ENCODE results near the gene FIBP. TPM values are rescaled to one million over a fixed set of nuclear protein-coding genes. Genes with fewer than 3 reads are reported as not detected.

Gene FIBP
- total RNA-seq, 1 experiment from 2014 or later: 221 TPM

GRCh38 chr11:65864706-65865471 lies 23.4 kb downstream of the FIBP start:
- intact Hi-C loops (cut with micrococcal nuclease): no loop called here
- Histone ChIP-seq H3K4me3 (ENCODE audit: low read length) (no peak overlapping the region), H3K27me3 (ENCODE audit: low read length) (no peaks in the 10 kb centered on the region), H3K9me2 (replicated peaks; ENCODE audit: low read length) (no peaks in the 10 kb centered on the region), H4K20me1 (ENCODE audit: low read length) (no peaks in the 10 kb centered on the region), H3F3A (ENCODE audit: low read length, unreplicated experiment) (peaks cover 2% of the 10 kb centered on the region), H3K4me1 (ENCODE audit: insufficient read depth, low read length) (peaks cover 11% of the 10 kb centered on the region), H3K79me2 (ENCODE audit: low read length) (peaks cover 25% of the 10 kb centered on the region), H3K9me3 (ENCODE audit: low read length) (no peaks in the 10 kb centered on the region), H3K9ac (ENCODE audit: low read length) (no peak overlapping the region), H3K4me2 (ENCODE audit: low read length) (no peak overlapping the region), H3K36me3 (ENCODE audit: low read depth, low read length) (peaks cover 20% of the 10 kb centered on the region; the same call in 1 of the 2 replicates), H2AFZ (ENCODE audit: low read length) (no peak overlapping the region), H3K27ac (ENCODE audit: low read length) (no peak overlapping the region)
- TF ChIP-seq, protein P1, sequence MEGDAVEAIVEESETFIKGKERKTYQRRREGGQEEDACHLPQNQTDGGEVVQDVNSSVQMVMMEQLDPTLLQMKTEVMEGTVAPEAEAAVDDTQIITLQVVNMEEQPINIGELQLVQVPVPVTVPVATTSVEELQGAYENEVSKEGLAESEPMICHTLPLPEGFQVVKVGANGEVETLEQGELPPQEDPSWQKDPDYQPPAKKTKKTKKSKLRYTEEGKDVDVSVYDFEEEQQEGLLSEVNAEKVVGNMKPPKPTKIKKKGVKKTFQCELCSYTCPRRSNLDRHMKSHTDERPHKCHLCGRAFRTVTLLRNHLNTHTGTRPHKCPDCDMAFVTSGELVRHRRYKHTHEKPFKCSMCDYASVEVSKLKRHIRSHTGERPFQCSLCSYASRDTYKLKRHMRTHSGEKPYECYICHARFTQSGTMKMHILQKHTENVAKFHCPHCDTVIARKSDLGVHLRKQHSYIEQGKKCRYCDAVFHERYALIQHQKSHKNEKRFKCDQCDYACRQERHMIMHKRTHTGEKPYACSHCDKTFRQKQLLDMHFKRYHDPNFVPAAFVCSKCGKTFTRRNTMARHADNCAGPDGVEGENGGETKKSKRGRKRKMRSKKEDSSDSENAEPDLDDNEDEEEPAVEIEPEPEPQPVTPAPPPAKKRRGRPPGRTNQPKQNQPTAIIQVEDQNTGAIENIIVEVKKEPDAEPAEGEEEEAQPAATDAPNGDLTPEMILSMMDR (conservative IDR thresholded peaks at IDR 0.05; ENCODE audit: low read depth, low read length): no peak
- TF ChIP-seq EZH2phosphoT487 (IDR thresholded peaks at IDR 0.05; ENCODE audit: borderline replicate concordance, low read length): no peak
- no peak for TF ChIP-seq EZH2 (IDR thresholded peaks at IDR 0.05; ENCODE audit: low read length, unreplicated experiment)
- POLR2A ChIA-PET (ENCODE audit: unreplicated experiment): no interaction called here
- no TSS peak for BruUV-seq (replicated peaks)
- CTCF ChIA-PET: no interaction called here
- DNase-seq (no peak), ATAC-seq (no peak)

- POLR2A ChIA-PET (ENCODE audit: unreplicated experiment): no interaction called here
Observed at GRCh38 chr11:65863889-65864705, 24.2 kb downstream of the FIBP start.

More at GRCh38 chr11:65863889-65864705, 24.2 kb downstream of the FIBP start:
- TF ChIP-seq EZH2phosphoT487 (IDR thresholded peaks at IDR 0.05; ENCODE audit: borderline replicate concordance, low read length) (no peak), EZH2 (IDR thresholded peaks at IDR 0.05; ENCODE audit: low read length, unreplicated experiment) (no peak)
- TF ChIP-seq, protein P1 (conservative IDR thresholded peaks at IDR 0.05; ENCODE audit: low read depth, low read length): no peak
- H3K79me2 ChIP-seq (ENCODE audit: low read length): peaks cover 25% of the 10 kb centered on the region
- DNase-seq: no peak
- no peaks in the 10 kb centered on the region for H3K9me2 ChIP-seq (replicated peaks; ENCODE audit: low read length)
- no peak overlapping the region for H3K4me2 ChIP-seq (ENCODE audit: low read length)
- H3K27ac ChIP-seq (ENCODE audit: low read length): no peak overlapping the region
- H2AFZ ChIP-seq (ENCODE audit: low read length): no peak overlapping the region
- BruUV-seq (replicated peaks): no TSS peak
- no peak overlapping the region for H3K4me3 ChIP-seq (ENCODE audit: low read length)
- no peak for ATAC-seq
- CTCF ChIA-PET: no interaction called here
- peaks cover 20% of the 10 kb centered on the region; the same call in 1 of the 2 replicates for H3K36me3 ChIP-seq (ENCODE audit: low read depth, low read length)
- no peak overlapping the region for H3K9ac ChIP-seq (ENCODE audit: low read length)
- H4K20me1 ChIP-seq (ENCODE audit: low read length): no peaks in the 10 kb centered on the region
- intact Hi-C loops (cut with micrococcal nuclease): no loop called here
- peaks cover 16% of the 10 kb centered on the region for H3K4me1 ChIP-seq (ENCODE audit: insufficient read depth, low read length)
- no peaks in the 10 kb centered on the region for H3K9me3 ChIP-seq (ENCODE audit: low read length)
- H3F3A ChIP-seq (ENCODE audit: low read length, unreplicated experiment): peaks cover 5% of the 10 kb centered on the region
- no peaks in the 10 kb centered on the region for H3K27me3 ChIP-seq (ENCODE audit: low read length)
